GM23248 (cell line): Measurements from ENCODE around the gene ARHGAP26.

Source experiments
- EZH2 ChIP-seq: fragments of 200-600 bp; sonication (generic); IDR thresholded peaks from 2 replicates; pipeline ENCODE4 v1.6.1; 2018; ENCODE audit warnings: antibody characterized with exemption, mild to moderate bottlenecking; ENCODE audit not compliant: insufficient read depth, poor library complexity, severe bottlenecking
- EZH2phosphoT487 ChIP-seq: fragments of 200-600 bp; sonication (generic); IDR thresholded peaks from 2 replicates; pipeline ENCODE4 v1.6.1; 2018; ENCODE audit warnings: antibody characterized with exemption, moderate library complexity, mild to moderate bottlenecking, low read depth; ENCODE audit not compliant: insufficient read depth

GRCh38 chr5:142737179-142737578 lies 33.0 kb upstream of the ARHGAP26 start:
- no peak for TF ChIP-seq EZH2
- no peak for TF ChIP-seq EZH2phosphoT487
